Sigmoid colon (tissue), 7 donors: ENCODE measurements around the gene ADAM33. TPM values are rescaled to one million over a fixed set of nuclear protein-coding genes. Genes with fewer than 3 reads are reported as not detected.

Experiments used
- DNase-seq: peaks from one replicate; pipeline ENCODE4 v3.0.0-alpha.2; 2019
- H3K27ac ChIP-seq, 4 donors: fragments of 200-600 bp; sonication (generic); one replicate each; pipeline ENCODE4 v1.5.1; 2016 to 2019; ENCODE audit warnings: mild to moderate bottlenecking in 1 of 4
- H3K27me3 ChIP-seq, 3 donors: fragments of 200-600 bp; sonication (generic); one replicate each; pipeline ENCODE4 v1.5.1; 2019; ENCODE audit warnings: mild to moderate bottlenecking in 1 of 3
- H3K36me3 ChIP-seq, 4 donors: fragments of 200-600 bp; sonication (generic); one replicate each; pipeline ENCODE4 v1.5.1; 2016 to 2019
- H3K4me1 ChIP-seq, 4 donors: fragments of 200-600 bp; sonication (generic); one replicate each; pipeline ENCODE4 v1.5.1; 2017 to 2019
- H3K4me3 ChIP-seq, 4 donors: fragments of 200-600 bp; sonication (generic); one replicate each; pipeline ENCODE4 v1.5.1; 2017 to 2019; ENCODE audit warnings: mild to moderate bottlenecking in 2 of 4, moderate library complexity in 1 of 4
- H3K9me3 ChIP-seq, 4 donors: fragments of 200-600 bp in 3 of 4; sonication (generic) in 3 of 4; one replicate each; pipeline versions ENCODE4 v1.5.1 to v1.6.1; 2013 to 2019
- EP300 ChIP-seq, 4 donors: sonication (generic); formaldehyde crosslinking; IDR thresholded peaks; one replicate each; pipeline ENCODE4 v1.6.1; 2017; ENCODE audit warnings: antibody characterized with exemption in 4 of 4
- POLR2A ChIP-seq, 2 donors: fragments of 450-650 bp; IDR thresholded peaks; one replicate each; pipeline ENCODE4 v1.6.1; 2016; ENCODE audit warnings: antibody characterized with exemption in 2 of 2, mild to moderate bottlenecking in 2 of 2, moderate library complexity in 2 of 2
- POLR2AphosphoS5 ChIP-seq, 4 donors: sonication (generic); formaldehyde crosslinking; IDR thresholded peaks; one replicate each; pipeline ENCODE4 v1.6.1; 2017; ENCODE audit warnings: antibody characterized with exemption in 4 of 4
- WGBS, 2 donors: extraction: QIAGEN DNeasy Blood & Tissue Kit; methylation state at CpG; one replicate each; pipeline ENCODE4 v1.1.7; 2013; 5-methylcytosine and 5-hydroxymethylcytosine counted together
- intact Hi-C: fragments of 100-400 bp; cut with DNase I; formaldehyde crosslinking; loops from one replicate; pipeline ENCODE4 v1.15.1; 2023
- polyA plus RNA-seq, 3 donors: library from polyadenylated mRNA; stranded (reverse); fragments of 200-250 nt; gene quantifications; one replicate each; pipeline ENCODE4 v1.2.3, GENCODE V29; 2013
- total RNA-seq, 4 donors: library from RNA; depleted of rRNA; stranded (reverse); fragments of >200 nt; gene quantifications; one replicate each; pipeline ENCODE4 v1.1.0, GENCODE V29; 2016
- TF ChIP-seq, protein P1 (sequence below), 4 experiments: fragments of 450-650 bp in 3 of 4; fragments of 200-600 bp in 1 of 4; IDR thresholded peaks; one replicate each; pipeline ENCODE4 v1.5.1; 2016 to 2019; ENCODE audit warnings: antibody characterized with exemption in 4 of 4, mild to moderate bottlenecking in 3 of 4, moderate library complexity in 2 of 4
- donor health status: healthy with polysubstance abuse.
- donor health status: Bipolar disorder and iron deficiency.
- donor health status: healthy.

ADAM33 gene
- total and polyA plus RNA-seq, 7 donors = 0.69 to 484 (median 49.9) TPM

DNA sequence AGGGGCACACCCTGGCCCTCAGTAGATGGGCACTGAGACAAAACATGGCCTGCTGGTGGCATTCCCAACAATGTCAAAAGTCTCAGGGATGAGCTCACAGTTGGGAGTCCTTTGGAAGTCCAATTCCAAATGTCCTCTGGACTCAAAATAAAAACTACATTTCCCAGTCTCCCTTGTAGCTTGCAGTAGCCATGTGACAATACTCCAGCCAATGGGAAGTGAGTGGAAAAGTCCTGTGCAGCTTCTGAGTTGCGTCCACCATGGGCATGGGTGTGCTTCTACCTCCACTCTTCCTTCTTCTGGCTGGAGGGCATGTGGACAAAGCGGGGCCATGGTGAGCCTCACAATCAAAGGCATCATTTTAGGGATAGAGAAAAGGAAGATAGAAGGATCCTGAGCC is 5.8 kb upstream of the ADAM33 start:
- intact Hi-C loops = loop anchor here (10.0 kb wide), 2 partner anchors 157 to 917 kb away; partner anchors contain the start of gene MAVS
- no peak overlapping the region for H3K4me3 ChIP-seq
- no peak for TF ChIP-seq POLR2A (IDR thresholded peaks at IDR 0.05)
- TF ChIP-seq, protein P1, sequence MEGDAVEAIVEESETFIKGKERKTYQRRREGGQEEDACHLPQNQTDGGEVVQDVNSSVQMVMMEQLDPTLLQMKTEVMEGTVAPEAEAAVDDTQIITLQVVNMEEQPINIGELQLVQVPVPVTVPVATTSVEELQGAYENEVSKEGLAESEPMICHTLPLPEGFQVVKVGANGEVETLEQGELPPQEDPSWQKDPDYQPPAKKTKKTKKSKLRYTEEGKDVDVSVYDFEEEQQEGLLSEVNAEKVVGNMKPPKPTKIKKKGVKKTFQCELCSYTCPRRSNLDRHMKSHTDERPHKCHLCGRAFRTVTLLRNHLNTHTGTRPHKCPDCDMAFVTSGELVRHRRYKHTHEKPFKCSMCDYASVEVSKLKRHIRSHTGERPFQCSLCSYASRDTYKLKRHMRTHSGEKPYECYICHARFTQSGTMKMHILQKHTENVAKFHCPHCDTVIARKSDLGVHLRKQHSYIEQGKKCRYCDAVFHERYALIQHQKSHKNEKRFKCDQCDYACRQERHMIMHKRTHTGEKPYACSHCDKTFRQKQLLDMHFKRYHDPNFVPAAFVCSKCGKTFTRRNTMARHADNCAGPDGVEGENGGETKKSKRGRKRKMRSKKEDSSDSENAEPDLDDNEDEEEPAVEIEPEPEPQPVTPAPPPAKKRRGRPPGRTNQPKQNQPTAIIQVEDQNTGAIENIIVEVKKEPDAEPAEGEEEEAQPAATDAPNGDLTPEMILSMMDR (IDR thresholded peaks at IDR 0.05) = no peak
- TF ChIP-seq POLR2AphosphoS5 (IDR thresholded peaks at IDR 0.05) = peak in 1 of 4 donors; percentile 17
- TF ChIP-seq EP300 (IDR thresholded peaks at IDR 0.05) = no peak
- H3K9me3 ChIP-seq = no peaks in the 10 kb centered on the region
- DNase-seq = no peak
- no peaks in the 10 kb centered on the region for H3K27me3 ChIP-seq
- 63 to 66% methylated on average over 2 of the region's 2 CpGs for WGBS, 2 donors
- H3K27ac ChIP-seq = peak overlapping the region; percentile 77 to 89 (median 79)
- H3K36me3 ChIP-seq = no peaks in the 10 kb centered on the region
- peaks cover 0 to 31% (median 24%) of the 10 kb centered on the region in 4 donors for H3K4me1 ChIP-seq

DNA sequence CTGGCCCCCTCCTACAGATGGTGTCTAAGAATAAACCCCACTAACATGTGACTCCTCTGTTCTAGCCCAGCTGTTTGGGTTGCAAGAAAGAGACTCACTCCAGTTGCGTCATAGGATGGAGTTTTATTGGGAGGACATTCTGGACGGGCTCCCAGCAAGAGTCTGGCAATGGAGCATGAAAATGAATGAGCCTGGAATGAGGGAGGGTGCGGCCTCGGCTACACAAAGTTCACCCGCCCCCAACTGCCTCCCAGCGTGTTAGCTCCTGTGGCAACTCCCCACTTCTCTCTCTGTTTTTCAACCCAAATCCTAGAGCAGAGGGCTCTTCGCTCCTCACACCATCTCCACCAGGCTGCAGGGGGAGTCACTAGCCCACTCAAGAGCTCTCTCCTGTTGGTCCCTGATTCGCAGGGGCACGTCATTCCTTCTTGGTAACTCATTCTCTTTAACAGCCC is 5.1 kb upstream of the ADAM33 start:
- 20 to 48% methylated on average over 9 of the region's 9 CpGs for WGBS, 2 donors
- TF ChIP-seq POLR2A (IDR thresholded peaks at IDR 0.05) = no peak
- TF ChIP-seq, protein P1 (IDR thresholded peaks at IDR 0.05) = no peak
- TF ChIP-seq POLR2AphosphoS5 (IDR thresholded peaks at IDR 0.05) = peak; percentile 73 to 93 (median 78)
- peak; percentile 69 to 95 (median 74) for TF ChIP-seq EP300 (IDR thresholded peaks at IDR 0.05)
- Histone ChIP-seq H3K9me3 (no peaks in the 10 kb centered on the region), H3K4me1 (peaks cover 0 to 38% (median 30%) of the 10 kb centered on the region in 4 donors), H3K4me3 (no peak overlapping the region), H3K36me3 (no peaks in the 10 kb centered on the region), H3K27ac (peak overlapping the region; percentile 77 to 89 (median 79)), H3K27me3 (no peaks in the 10 kb centered on the region)
- DNase-seq = peak; percentile 97
- intact Hi-C loops = loop anchor here (10.0 kb wide), 2 partner anchors 158 to 918 kb away; partner anchors contain the start of gene MAVS

DNA sequence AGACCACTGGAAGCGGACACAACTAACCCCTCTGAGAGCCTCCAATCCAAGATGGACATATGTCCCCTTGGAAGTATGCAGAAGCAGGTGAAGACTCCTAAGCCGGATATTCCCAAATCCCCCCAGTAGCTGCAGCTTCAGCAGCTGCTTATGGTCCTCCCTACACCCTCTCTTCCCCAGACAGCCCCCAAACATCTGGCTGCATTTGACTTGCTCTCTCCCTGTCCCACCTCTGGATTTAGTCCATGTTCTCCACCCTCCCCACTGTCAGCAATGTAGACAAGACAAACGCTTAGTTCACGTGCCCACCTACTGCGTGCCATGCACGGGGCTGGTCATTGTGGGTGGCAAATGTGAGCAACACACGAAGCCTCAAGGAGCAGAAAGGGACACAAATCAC is 4.6 kb upstream of the ADAM33 start:
- DNase-seq = no peak
- Histone ChIP-seq H3K36me3 (no peaks in the 10 kb centered on the region), H3K4me3 (no peak overlapping the region), H3K9me3 (no peaks in the 10 kb centered on the region), H3K27ac (peak overlapping the region; percentile 70 to 89 (median 78)), H3K4me1 (peaks cover 0 to 38% (median 34%) of the 10 kb centered on the region in 4 donors), H3K27me3 (no peaks in the 10 kb centered on the region)
- 57 to 77% methylated on average over 7 of the region's 7 CpGs for WGBS, 2 donors
- TF ChIP-seq POLR2AphosphoS5 (IDR thresholded peaks at IDR 0.05) (no peak), EP300 (IDR thresholded peaks at IDR 0.05) (no peak), POLR2A (IDR thresholded peaks at IDR 0.05) (no peak)
- TF ChIP-seq, protein P1 (IDR thresholded peaks at IDR 0.05) = no peak
- intact Hi-C loops = loop anchor here (10.0 kb wide), 2 partner anchors 158 to 918 kb away; partner anchors contain the start of gene MAVS

DNA sequence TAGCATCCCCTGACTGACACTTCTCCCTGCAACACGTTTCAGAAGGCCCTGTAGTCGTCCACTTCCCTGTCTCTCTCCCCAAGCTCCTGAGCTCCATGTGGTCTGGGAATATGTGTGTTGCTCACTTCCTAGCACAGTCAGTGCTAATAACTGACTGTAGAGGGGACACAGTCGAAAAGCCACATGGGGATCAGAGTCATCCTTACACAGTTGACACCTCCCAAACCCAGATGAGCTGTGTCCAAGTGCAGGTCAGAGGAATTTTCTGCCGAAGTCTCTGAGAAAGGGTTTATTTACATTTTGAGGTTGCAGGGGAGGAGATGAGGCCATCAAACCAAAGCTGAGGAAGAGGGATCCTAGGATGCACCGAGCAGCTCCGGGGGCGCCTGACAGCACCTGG is 3.5 kb upstream of the ADAM33 start:
- H3K4me1 ChIP-seq = peaks cover 0 to 46% (median 43%) of the 10 kb centered on the region in 4 donors
- H3K27ac ChIP-seq = peak overlapping the region in 3 of 4 donors; percentile 70 to 89 (median 79)
- WGBS, 2 donors = 68 to 75% methylated on average over 7 of the region's 7 CpGs
- no peak for DNase-seq
- H3K4me3 ChIP-seq = no peak overlapping the region
- intact Hi-C loops = loop anchor here (10.0 kb wide), 2 partner anchors 159 to 919 kb away; partner anchors contain the start of gene MAVS
- TF ChIP-seq, protein P1 (IDR thresholded peaks at IDR 0.05) = no peak
- no peak for TF ChIP-seq EP300 (IDR thresholded peaks at IDR 0.05)
- TF ChIP-seq POLR2A (IDR thresholded peaks at IDR 0.05) = no peak
- TF ChIP-seq POLR2AphosphoS5 (IDR thresholded peaks at IDR 0.05) = no peak
- H3K27me3 ChIP-seq = no peaks in the 10 kb centered on the region
- H3K36me3 ChIP-seq = no peaks in the 10 kb centered on the region
- no peaks in the 10 kb centered on the region for H3K9me3 ChIP-seq
